Calu3 (cell line): Measurements from ENCODE around the gene OSBPL5. TPM values are rescaled to one million over a fixed set of nuclear protein-coding genes. Genes with fewer than 3 reads are reported as not detected.

Source experiments
- BruUV-seq: library from RNA; stranded (reverse); fragments of 400-500 nt; replicated peaks from 2 replicates; lab custom pipeline; 2021; lab: Mats Ljungman, UMichigan
- CTCF ChIA-PET: fragments of 300-600 bp; sonication (Branson Sonifier 250); formaldehyde crosslinking; loops from one replicate; lab custom pipeline; 2022; ENCODE audit warnings: antibody characterized with exemption; lab: Charles Lee
- DNase-seq: peaks from one replicate; pipeline ENCODE4 v3.0.0; 2022
- H3K27ac Mint-ChIP-seq: one replicate; pipeline ENCODE4 v1.8.0; 2022; ENCODE audit warnings: mixed read lengths; ENCODE audit not compliant: unreplicated experiment
- H3K27me3 Mint-ChIP-seq: one replicate; pipeline ENCODE4 v1.8.0; 2022; ENCODE audit warnings: mixed read lengths; ENCODE audit not compliant: unreplicated experiment
- H3K36me3 Mint-ChIP-seq: one replicate; pipeline ENCODE4 v1.8.0; 2022; ENCODE audit warnings: mild to moderate bottlenecking, moderate library complexity, mixed read lengths; ENCODE audit not compliant: insufficient read depth, unreplicated experiment
- H3K4me1 Mint-ChIP-seq: one replicate; pipeline ENCODE4 v1.8.0; 2022; ENCODE audit warnings: mild to moderate bottlenecking, low read depth, mixed read lengths; ENCODE audit not compliant: unreplicated experiment
- H3K4me3 Mint-ChIP-seq: one replicate; pipeline ENCODE4 v1.8.0; 2022; ENCODE audit warnings: mild to moderate bottlenecking, low read depth, moderate library complexity, mixed read lengths; ENCODE audit not compliant: unreplicated experiment
- H3K9me3 Mint-ChIP-seq: one replicate; pipeline ENCODE4 v1.8.0; 2022; ENCODE audit warnings: low read depth, mixed read lengths; ENCODE audit not compliant: unreplicated experiment
- CTCF ChIP-seq: fragments of 200-600 bp; IDR thresholded peaks from one replicate; pipeline ENCODE4 v1.8.0; 2022; ENCODE audit warnings: antibody characterized with exemption; ENCODE audit not compliant: unreplicated experiment
- intact Hi-C: fragments of 100-400 bp; cut with micrococcal nuclease; formaldehyde crosslinking; loops from one replicate; pipeline ENCODE4 v1.10.0; 2022; ENCODE audit not compliant: unreplicated experiment
- total RNA-seq: library from RNA; stranded (reverse); gene quantifications from 2 replicates; pipeline ENCODE4 v1.2.3, GENCODE V29; 2022

Gene OSBPL5
- total RNA-seq, 1 experiment from 2014 or later: 7.1 TPM

- Mint-ChIP-seq H3K27me3 (peaks cover 20% of the 10 kb centered on the region), H3K9me3 (no peaks in the 10 kb centered on the region), H3K36me3 (peaks cover 5% of the 10 kb centered on the region), H3K4me1 (peaks cover 21% of the 10 kb centered on the region), H3K27ac (no peak overlapping the region), H3K4me3 (no peak overlapping the region)
- CTCF ChIA-PET: no interaction called here
- no peak for TF ChIP-seq CTCF
- no TSS peak for BruUV-seq
- intact Hi-C loops: no loop called here
- no peak for DNase-seq
Observed at GRCh38 chr11:3094223-3094824, 70.8 kb downstream of the OSBPL5 start.

- no TSS peak for BruUV-seq
- H3K27ac Mint-ChIP-seq: no peak overlapping the region
- intact Hi-C loops: no loop called here
- H3K9me3 Mint-ChIP-seq: no peaks in the 10 kb centered on the region
- CTCF ChIA-PET: no interaction called here
- DNase-seq: no peak
- TF ChIP-seq CTCF: no peak
- peaks cover 23% of the 10 kb centered on the region for H3K4me1 Mint-ChIP-seq
- H3K4me3 Mint-ChIP-seq: no peak overlapping the region
- peaks cover 5% of the 10 kb centered on the region for H3K36me3 Mint-ChIP-seq
- peaks cover 20% of the 10 kb centered on the region for H3K27me3 Mint-ChIP-seq
Observed at GRCh38 chr11:3093281-3094191, 71.6 kb downstream of the OSBPL5 start.

GRCh38 chr11:3092603-3093141 lies 72.4 kb downstream of the OSBPL5 start:
- H3K4me1 Mint-ChIP-seq: peaks cover 30% of the 10 kb centered on the region
- peaks cover 8% of the 10 kb centered on the region for H3K36me3 Mint-ChIP-seq
- H3K4me3 Mint-ChIP-seq: no peak overlapping the region
- peaks cover 20% of the 10 kb centered on the region for H3K27me3 Mint-ChIP-seq
- BruUV-seq: no TSS peak
- no peak for DNase-seq
- no peaks in the 10 kb centered on the region for H3K9me3 Mint-ChIP-seq
- no peak for TF ChIP-seq CTCF
- CTCF ChIA-PET: no interaction called here
- H3K27ac Mint-ChIP-seq: no peak overlapping the region
- intact Hi-C loops: no loop called here

GRCh38 chr11:3091846-3092602 lies 73.1 kb downstream of the OSBPL5 start:
- peak; percentile 87 for DNase-seq
- H3K4me1 Mint-ChIP-seq: peaks cover 30% of the 10 kb centered on the region
- peak; percentile 97 for TF ChIP-seq CTCF
- CTCF ChIA-PET: interaction anchor here (1.0 to 2.3 kb wide), 13 partner anchors 14 to 559 kb away, joined by 3 to 16 read pairs (median 5); partner anchors contain the start of gene CARS1
- BruUV-seq: no TSS peak
- no peaks in the 10 kb centered on the region for H3K9me3 Mint-ChIP-seq
- peaks cover 15% of the 10 kb centered on the region for H3K27me3 Mint-ChIP-seq
- intact Hi-C loops: loop anchor here (2.0 kb wide), 1 partner anchor 55 kb away; no protein-coding TSS in a partner anchor
- no peak overlapping the region for H3K4me3 Mint-ChIP-seq
- no peak overlapping the region for H3K27ac Mint-ChIP-seq
- peaks cover 4% of the 10 kb centered on the region for H3K36me3 Mint-ChIP-seq
